ENCODE results near the gene ST8SIA2.
"Not testable (repeated sequence)": the region's sequence is repeated elsewhere in the genome, so short reads cannot be mapped to it uniquely, and the experiment has no call there.

Gene ST8SIA2

GRCh38 chr15:92467245-92467644, 73.6 kb downstream of the ST8SIA2 start:
- TF ChIP-seq ZNF274 (IDR thresholded peaks at IDR 0.05; ENCODE audit: low read depth, low read length), result no peak

GRCh38 chr15:92468991-92469390, 75.3 kb downstream of the ST8SIA2 start:
- no peak for TF ChIP-seq ZNF274 (IDR thresholded peaks at IDR 0.05; ENCODE audit: low read depth, low read length)
- H3K4me3 ChIP-seq (ENCODE audit: low read length), result no peak overlapping the region

More at GRCh38 chr15:92467245-92467644, 73.6 kb downstream of the ST8SIA2 start:
- H3K4me3 ChIP-seq (ENCODE audit: low read length), result no peak overlapping the region

GRCh38 chr15:92471288-92471687, 77.6 kb downstream of the ST8SIA2 start:
- H3K4me3 ChIP-seq (ENCODE audit: low read length), result no peak overlapping the region
- no peak for TF ChIP-seq ZNF274 (IDR thresholded peaks at IDR 0.05; ENCODE audit: low read depth, low read length)

GRCh38 chr15:92473756-92474155, 80.1 kb downstream of the ST8SIA2 start:
- H3K4me3 ChIP-seq (ENCODE audit: low read length), result no peak overlapping the region
- TF ChIP-seq ZNF274 (IDR thresholded peaks at IDR 0.05; ENCODE audit: low read depth, low read length), result no peak

- not testable (repeated sequence) for H3K4me3 ChIP-seq (ENCODE audit: low read length)
These were observed 86.0 kb downstream of the ST8SIA2 start for GRCh38 chr15:92479730-92480129.

GRCh38 chr15:92480361-92480760, 86.7 kb downstream of the ST8SIA2 start:
- no peak overlapping the region for H3K4me3 ChIP-seq (ENCODE audit: low read length)
- no peak for TF ChIP-seq ZNF274 (IDR thresholded peaks at IDR 0.05; ENCODE audit: low read depth, low read length)

- H3K4me3 ChIP-seq (ENCODE audit: low read length), result no peak overlapping the region
- no peak for TF ChIP-seq ZNF274 (IDR thresholded peaks at IDR 0.05; ENCODE audit: low read depth, low read length)
These were observed 91.8 kb downstream of the ST8SIA2 start for GRCh38 chr15:92485441-92485840.

- H3K4me3 ChIP-seq (ENCODE audit: low read length), result no peak overlapping the region
- no peak for TF ChIP-seq ZNF274 (IDR thresholded peaks at IDR 0.05; ENCODE audit: low read depth, low read length)
These were observed 99.0 kb downstream of the ST8SIA2 start for GRCh38 chr15:92492551-92493115.

- TF ChIP-seq ZNF274 (IDR thresholded peaks at IDR 0.05; ENCODE audit: low read depth, low read length), result no peak
These were observed 101.2 kb downstream of the ST8SIA2 start for GRCh38 chr15:92494806-92495336.

GRCh38 chr15:92495446-92495845, 101.8 kb downstream of the ST8SIA2 start:
- TF ChIP-seq ZNF274 (IDR thresholded peaks at IDR 0.05; ENCODE audit: low read depth, low read length), result no peak

More at GRCh38 chr15:92494806-92495336, 101.2 kb downstream of the ST8SIA2 start:
- H3K4me3 ChIP-seq (ENCODE audit: low read length), result no peak overlapping the region

GRCh38 chr15:92499731-92500530, 106.2 kb downstream of the ST8SIA2 start:
- no peak overlapping the region for H3K4me3 ChIP-seq (ENCODE audit: low read length)
- no peak for TF ChIP-seq ZNF274 (IDR thresholded peaks at IDR 0.05; ENCODE audit: low read depth, low read length)

More at GRCh38 chr15:92495446-92495845, 101.8 kb downstream of the ST8SIA2 start:
- H3K4me3 ChIP-seq (ENCODE audit: low read length), result no peak overlapping the region

- no peak for TF ChIP-seq ZNF274 (IDR thresholded peaks at IDR 0.05; ENCODE audit: low read depth, low read length)
- no peak overlapping the region for H3K4me3 ChIP-seq (ENCODE audit: low read length)
These were observed 108.7 kb downstream of the ST8SIA2 start for GRCh38 chr15:92502336-92502735.

GRCh38 chr15:92502930-92503857, 109.5 kb downstream of the ST8SIA2 start:
- no peak overlapping the region for H3K4me3 ChIP-seq (ENCODE audit: low read length)
- no peak for TF ChIP-seq ZNF274 (IDR thresholded peaks at IDR 0.05; ENCODE audit: low read depth, low read length)

- H3K4me3 ChIP-seq (ENCODE audit: low read length), result no peak overlapping the region
- TF ChIP-seq ZNF274 (IDR thresholded peaks at IDR 0.05; ENCODE audit: low read depth, low read length), result no peak
These were observed 110.2 kb downstream of the ST8SIA2 start for GRCh38 chr15:92503889-92504288.

Data from GM08714 (cell line).